H1 (cell line): ENCODE data around the gene BTG2. TPM values are rescaled to one million over a fixed set of nuclear protein-coding genes. Genes with fewer than 3 reads are reported as not detected.

Experiments used
- polyA plus RNA-seq, 7 experiments: library from polyadenylated mRNA; depleted of rRNA in 3 of 7; stranded (reverse) in 5 of 7; unstranded in 2 of 7; fragments of >200 nt in 5 of 7; fragments of 200-250 nt in 2 of 7; gene quantifications; 1 replicate in 5 of 7; 2 replicates in 1 of 7; 4 replicates in 1 of 7; pipeline versions ENCODE4 v1.2.1 to v1.2.3, GENCODE V29; 2011 to 2013; ENCODE audit warnings: missing spikeins in 2 of 7, mixed read lengths in 2 of 7
- total RNA-seq: library from RNA; stranded (reverse); fragmentation: NEBNext Ultra II Directional; extraction: Animal tissue kit (Norgen Biotek cat#: 25700); gene quantifications from 2 replicates; pipeline ENCODE4 v1.2.1, GENCODE V29; 2021
- TF ChIP-seq, protein P1 (sequence below): fragments of 300-600 bp; sonication (generic); IDR thresholded peaks from 2 replicates; pipeline ENCODE4 v1.7.1; 2012; ENCODE audit warnings: low read length, moderate library complexity, mild to moderate bottlenecking, inconsistent platforms; ENCODE audit not compliant: insufficient replicate concordance

The BTG2 gene
- total and polyA plus RNA-seq, 2 of the 8 experiments (the other 6 are each of a cell fraction or from before 2014, with no cell fraction given), result 4.8 to 11.0 TPM

DNA sequence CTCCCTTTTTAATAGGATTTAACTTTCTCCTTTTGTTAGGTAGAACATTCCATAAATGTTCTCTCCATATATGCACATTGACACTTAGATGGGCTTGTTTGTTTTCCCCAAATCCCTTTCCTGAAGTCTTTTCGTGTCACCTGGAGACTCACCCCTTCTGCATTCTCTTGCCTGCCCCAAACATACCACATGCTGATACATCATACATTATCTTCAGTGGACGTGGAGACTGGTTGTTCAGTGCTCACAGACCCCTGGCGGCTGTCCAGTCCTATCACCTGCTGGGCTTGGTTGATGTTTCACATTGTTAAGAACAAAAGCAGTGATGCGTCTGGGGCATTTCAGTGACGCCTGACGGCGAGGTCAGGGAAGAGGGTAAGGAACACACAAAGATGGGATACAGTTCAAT is 23.4 kb downstream of the BTG2 start (continued):
- TF ChIP-seq, protein P1, sequence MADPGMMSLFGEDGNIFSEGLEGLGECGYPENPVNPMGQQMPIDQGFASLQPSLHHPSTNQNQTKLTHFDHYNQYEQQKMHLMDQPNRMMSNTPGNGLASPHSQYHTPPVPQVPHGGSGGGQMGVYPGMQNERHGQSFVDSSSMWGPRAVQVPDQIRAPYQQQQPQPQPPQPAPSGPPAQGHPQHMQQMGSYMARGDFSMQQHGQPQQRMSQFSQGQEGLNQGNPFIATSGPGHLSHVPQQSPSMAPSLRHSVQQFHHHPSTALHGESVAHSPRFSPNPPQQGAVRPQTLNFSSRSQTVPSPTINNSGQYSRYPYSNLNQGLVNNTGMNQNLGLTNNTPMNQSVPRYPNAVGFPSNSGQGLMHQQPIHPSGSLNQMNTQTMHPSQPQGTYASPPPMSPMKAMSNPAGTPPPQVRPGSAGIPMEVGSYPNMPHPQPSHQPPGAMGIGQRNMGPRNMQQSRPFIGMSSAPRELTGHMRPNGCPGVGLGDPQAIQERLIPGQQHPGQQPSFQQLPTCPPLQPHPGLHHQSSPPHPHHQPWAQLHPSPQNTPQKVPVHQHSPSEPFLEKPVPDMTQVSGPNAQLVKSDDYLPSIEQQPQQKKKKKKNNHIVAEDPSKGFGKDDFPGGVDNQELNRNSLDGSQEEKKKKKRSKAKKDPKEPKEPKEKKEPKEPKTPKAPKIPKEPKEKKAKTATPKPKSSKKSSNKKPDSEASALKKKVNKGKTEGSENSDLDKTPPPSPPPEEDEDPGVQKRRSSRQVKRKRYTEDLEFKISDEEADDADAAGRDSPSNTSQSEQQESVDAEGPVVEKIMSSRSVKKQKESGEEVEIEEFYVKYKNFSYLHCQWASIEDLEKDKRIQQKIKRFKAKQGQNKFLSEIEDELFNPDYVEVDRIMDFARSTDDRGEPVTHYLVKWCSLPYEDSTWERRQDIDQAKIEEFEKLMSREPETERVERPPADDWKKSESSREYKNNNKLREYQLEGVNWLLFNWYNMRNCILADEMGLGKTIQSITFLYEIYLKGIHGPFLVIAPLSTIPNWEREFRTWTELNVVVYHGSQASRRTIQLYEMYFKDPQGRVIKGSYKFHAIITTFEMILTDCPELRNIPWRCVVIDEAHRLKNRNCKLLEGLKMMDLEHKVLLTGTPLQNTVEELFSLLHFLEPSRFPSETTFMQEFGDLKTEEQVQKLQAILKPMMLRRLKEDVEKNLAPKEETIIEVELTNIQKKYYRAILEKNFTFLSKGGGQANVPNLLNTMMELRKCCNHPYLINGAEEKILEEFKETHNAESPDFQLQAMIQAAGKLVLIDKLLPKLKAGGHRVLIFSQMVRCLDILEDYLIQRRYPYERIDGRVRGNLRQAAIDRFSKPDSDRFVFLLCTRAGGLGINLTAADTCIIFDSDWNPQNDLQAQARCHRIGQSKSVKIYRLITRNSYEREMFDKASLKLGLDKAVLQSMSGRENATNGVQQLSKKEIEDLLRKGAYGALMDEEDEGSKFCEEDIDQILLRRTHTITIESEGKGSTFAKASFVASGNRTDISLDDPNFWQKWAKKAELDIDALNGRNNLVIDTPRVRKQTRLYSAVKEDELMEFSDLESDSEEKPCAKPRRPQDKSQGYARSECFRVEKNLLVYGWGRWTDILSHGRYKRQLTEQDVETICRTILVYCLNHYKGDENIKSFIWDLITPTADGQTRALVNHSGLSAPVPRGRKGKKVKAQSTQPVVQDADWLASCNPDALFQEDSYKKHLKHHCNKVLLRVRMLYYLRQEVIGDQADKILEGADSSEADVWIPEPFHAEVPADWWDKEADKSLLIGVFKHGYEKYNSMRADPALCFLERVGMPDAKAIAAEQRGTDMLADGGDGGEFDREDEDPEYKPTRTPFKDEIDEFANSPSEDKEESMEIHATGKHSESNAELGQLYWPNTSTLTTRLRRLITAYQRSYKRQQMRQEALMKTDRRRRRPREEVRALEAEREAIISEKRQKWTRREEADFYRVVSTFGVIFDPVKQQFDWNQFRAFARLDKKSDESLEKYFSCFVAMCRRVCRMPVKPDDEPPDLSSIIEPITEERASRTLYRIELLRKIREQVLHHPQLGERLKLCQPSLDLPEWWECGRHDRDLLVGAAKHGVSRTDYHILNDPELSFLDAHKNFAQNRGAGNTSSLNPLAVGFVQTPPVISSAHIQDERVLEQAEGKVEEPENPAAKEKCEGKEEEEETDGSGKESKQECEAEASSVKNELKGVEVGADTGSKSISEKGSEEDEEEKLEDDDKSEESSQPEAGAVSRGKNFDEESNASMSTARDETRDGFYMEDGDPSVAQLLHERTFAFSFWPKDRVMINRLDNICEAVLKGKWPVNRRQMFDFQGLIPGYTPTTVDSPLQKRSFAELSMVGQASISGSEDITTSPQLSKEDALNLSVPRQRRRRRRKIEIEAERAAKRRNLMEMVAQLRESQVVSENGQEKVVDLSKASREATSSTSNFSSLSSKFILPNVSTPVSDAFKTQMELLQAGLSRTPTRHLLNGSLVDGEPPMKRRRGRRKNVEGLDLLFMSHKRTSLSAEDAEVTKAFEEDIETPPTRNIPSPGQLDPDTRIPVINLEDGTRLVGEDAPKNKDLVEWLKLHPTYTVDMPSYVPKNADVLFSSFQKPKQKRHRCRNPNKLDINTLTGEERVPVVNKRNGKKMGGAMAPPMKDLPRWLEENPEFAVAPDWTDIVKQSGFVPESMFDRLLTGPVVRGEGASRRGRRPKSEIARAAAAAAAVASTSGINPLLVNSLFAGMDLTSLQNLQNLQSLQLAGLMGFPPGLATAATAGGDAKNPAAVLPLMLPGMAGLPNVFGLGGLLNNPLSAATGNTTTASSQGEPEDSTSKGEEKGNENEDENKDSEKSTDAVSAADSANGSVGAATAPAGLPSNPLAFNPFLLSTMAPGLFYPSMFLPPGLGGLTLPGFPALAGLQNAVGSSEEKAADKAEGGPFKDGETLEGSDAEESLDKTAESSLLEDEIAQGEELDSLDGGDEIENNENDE, result no peak
